Gastrocnemius medialis (tissue), 4 donors: ENCODE results near the gene TCF12. TPM values are rescaled to one million over a fixed set of nuclear protein-coding genes. Genes with fewer than 3 reads are reported as not detected.
A peak's percentile ranks its signal among the peaks of the same experiment; 100 is the strongest.

ENCODE experiments used
- ATAC-seq, 2 donors: fragments of 150-250 bp; one replicate each; pipeline ENCODE4 v1.9.1; 2016
- DNase-seq, 2 donors: peaks; one replicate each; pipeline ENCODE4 v3.0.0-alpha.2; 2019
- H3K27ac ChIP-seq, 4 donors: fragments of 200-600 bp; sonication (generic); 1 replicate in 1 of 4; 2 replicates in 3 of 4; pipeline ENCODE4 v1.5.1; 2016 to 2018; ENCODE audit warnings: mild to moderate bottlenecking in 2 of 4, moderate library complexity in 1 of 4
- H3K27me3 ChIP-seq, 3 donors: fragments of 200-600 bp; sonication (generic) in 2 of 3; 1 replicate in 1 of 3; 2 replicates in 2 of 3; pipeline versions ENCODE4 v1.5.1 to v1.6.0; 2016 to 2019; ENCODE audit warnings: mild to moderate bottlenecking in 1 of 3, moderate library complexity in 1 of 3
- H3K36me3 ChIP-seq, 2 donors: fragments of 200-600 bp; sonication (generic) in 1 of 2; one replicate each; pipeline ENCODE4 v1.5.1; 2017 to 2018
- H3K4me1 ChIP-seq, 2 donors: fragments of 200-600 bp; sonication (generic) in 1 of 2; one replicate each; pipeline ENCODE4 v1.5.1; 2016 to 2017; ENCODE audit warnings: mild to moderate bottlenecking in 2 of 2
- H3K4me3 ChIP-seq, 4 donors: fragments of 200-600 bp; sonication (generic) in 3 of 4; 1 replicate in 1 of 4; 2 replicates in 3 of 4; pipeline ENCODE4 v1.5.1; 2016 to 2019; ENCODE audit warnings: mild to moderate bottlenecking in 2 of 4
- H3K9me3 ChIP-seq, 3 donors: fragments of 200-600 bp; sonication (generic) in 2 of 3; 1 replicate in 1 of 3; 2 replicates in 2 of 3; pipeline ENCODE4 v1.5.1; 2016 to 2019
- CTCF ChIP-seq, 5 experiments: fragments of 450-650 bp in 3 of 5; fragments of 200-600 bp in 2 of 5; sonication (generic) in 2 of 5; IDR thresholded peaks in 4 of 5; conservative IDR thresholded peaks in 1 of 5; 1 replicate in 4 of 5; 2 replicates in 1 of 5; pipeline ENCODE4 v1.5.1; 2016 to 2019; ENCODE audit warnings: antibody characterized with exemption in 5 of 5, mild to moderate bottlenecking in 3 of 5, moderate library complexity in 3 of 5
- POLR2A ChIP-seq, 2 donors: fragments of 450-650 bp; IDR thresholded peaks; one replicate each; pipeline ENCODE4 v1.6.1; 2017; ENCODE audit warnings: antibody characterized with exemption in 2 of 2, mild to moderate bottlenecking in 2 of 2, moderate library complexity in 2 of 2
- in situ Hi-C, 4 donors: fragments of 200-750 bp; cut with MboI; loops; one replicate each; pipeline versions ENCODE4 v1.15.0 to v1.8.0; 2017; ENCODE audit warnings: low sequenced_read_pairs in 4 of 4
- intact Hi-C: fragments of 100-400 bp; cut with DNase I; formaldehyde crosslinking; loops from one replicate; pipeline ENCODE4 v1.15.1; 2023; ENCODE audit warnings: low total_unique reads
- total RNA-seq, 4 donors: library from RNA; depleted of rRNA; stranded (reverse); fragments of >200 nt; gene quantifications; one replicate each; pipeline versions ENCODE4 v1.1.0 to v1.2.3, GENCODE V29; 2016

Gene TCF12
- 10 to 100 TPM; 34.9 to 63.0 (median 51.4) TPM for total RNA-seq

GRCh38 chr15:56918046-56918938 is at the start of gene TCF12:
Gene TCF12, plus strand, starts transcription at chr15:56918644. Its CDS starts 1,270 bp downstream, at chr15:56919914.
- in situ Hi-C loops (loop anchor here (25.0 kb wide), 2 partner anchors 219 to 394 kb away; no protein-coding TSS in a partner anchor), intact Hi-C loops (loop anchor here (1.0 to 5.0 kb wide), 5 partner anchors 31 to 388 kb away; partner anchors contain the start of gene ZNF280D)
- peaks cover 40 to 44% of the 10 kb centered on the region in 2 donors for H3K4me1 ChIP-seq
- peak within 1 kb of the TSS; percentile 83 to 91 (median 87) for H3K4me3 ChIP-seq
- H3K27ac ChIP-seq, result peak within 1 kb of the TSS; percentile 90 to 94 (median 92)
- H3K27me3 ChIP-seq, result no peaks in the 10 kb centered on the region
- TF ChIP-seq POLR2A (IDR thresholded peaks at IDR 0.05) (peak; percentile 56 to 81), CTCF (IDR thresholded peaks at IDR 0.05 in 4 of 5, conservative IDR thresholded peaks at IDR 0.05 in 1 of 5) (peak in 4 of 5 experiments; percentile 34 to 57 (median 51))
- ATAC-seq (peak; percentile 84), DNase-seq (peak; percentile 86 to 87)
- no peaks in the 10 kb centered on the region for H3K36me3 ChIP-seq
- no peaks in the 10 kb centered on the region for H3K9me3 ChIP-seq

- no peak overlapping the region for H3K27ac ChIP-seq
- in situ Hi-C loops, result loop anchor here (5.0 to 10.0 kb wide), 3 partner anchors 365 to 375 kb away; no protein-coding TSS in a partner anchor
- no peaks in the 10 kb centered on the region for H3K27me3 ChIP-seq
- TF ChIP-seq POLR2A (IDR thresholded peaks at IDR 0.05) (no peak), CTCF (IDR thresholded peaks at IDR 0.05 in 4 of 5, conservative IDR thresholded peaks at IDR 0.05 in 1 of 5) (peak; percentile 58 to 79 (median 70))
- peak in 1 of 2 donors; percentile 35 for DNase-seq
- H3K4me3 ChIP-seq, result no peak overlapping the region
- H3K9me3 ChIP-seq, result no peaks in the 10 kb centered on the region
- intact Hi-C loops, result loop anchor here (1.0 kb wide), 2 partner anchors 47 to 373 kb away; no protein-coding TSS in a partner anchor
- H3K4me1 ChIP-seq, result peaks cover 0 to 8% of the 10 kb centered on the region in 2 donors
- no peaks in the 10 kb centered on the region for H3K36me3 ChIP-seq
- ATAC-seq, result peak; percentile 46 to 58
Measured at GRCh38 chr15:56869573-56869972, 48.9 kb upstream of the TCF12 start.

- ATAC-seq (no peak), DNase-seq (no peak)
- Histone ChIP-seq H3K9me3 (no peaks in the 10 kb centered on the region), H3K4me3 (no peak overlapping the region), H3K27ac (no peak overlapping the region), H3K36me3 (no peaks in the 10 kb centered on the region), H3K27me3 (no peaks in the 10 kb centered on the region), H3K4me1 (peaks cover 0 to 8% of the 10 kb centered on the region in 2 donors)
- in situ Hi-C loops (no loop called here), intact Hi-C loops (loop anchor here (10.0 kb wide), 1 partner anchor 1336 kb away; no protein-coding TSS in a partner anchor)
- TF ChIP-seq CTCF (IDR thresholded peaks at IDR 0.05 in 4 of 5, conservative IDR thresholded peaks at IDR 0.05 in 1 of 5), result no peak
- no peak for TF ChIP-seq POLR2A (IDR thresholded peaks at IDR 0.05)
Measured at GRCh38 chr15:56871185-56871584, 47.3 kb upstream of the TCF12 start.

GRCh38 chr15:56871867-56872266 is 46.6 kb upstream of the TCF12 start:
- Histone ChIP-seq H3K9me3 (no peaks in the 10 kb centered on the region), H3K4me1 (peaks cover 0 to 8% of the 10 kb centered on the region in 2 donors), H3K4me3 (no peak overlapping the region), H3K27ac (no peak overlapping the region), H3K36me3 (no peaks in the 10 kb centered on the region), H3K27me3 (no peaks in the 10 kb centered on the region)
- TF ChIP-seq CTCF (IDR thresholded peaks at IDR 0.05 in 4 of 5, conservative IDR thresholded peaks at IDR 0.05 in 1 of 5), result no peak
- no peak for TF ChIP-seq POLR2A (IDR thresholded peaks at IDR 0.05)
- in situ Hi-C loops, result no loop called here
- ATAC-seq (no peak), DNase-seq (no peak)
- intact Hi-C loops, result loop anchor here (10.0 kb wide), 1 partner anchor 1337 kb away; no protein-coding TSS in a partner anchor
